ENCODE results near the gene CDT1. TPM values are rescaled to one million over a fixed set of nuclear protein-coding genes. Genes with fewer than 3 reads are reported as not detected.

CDT1 gene
- total RNA-seq (2013; cell fraction: nucleolus; rRNA removed) = 10.9 and 14.9 TPM in 2 replicates
- total RNA-seq (2014; rRNA removed) (40.4 and 59.3 TPM in 2 replicates), total RNA-seq (2014; rRNA removed; fragmentation: Illumina TruSeq; extraction: Trizol) (6.5 and 8.5 TPM in 2 replicates), total RNA-seq (2021) (87.6 and 90.0 TPM in 2 replicates), polyA plus RNA-seq (2011; rRNA removed) (3.3 and 9.0 TPM in 2 replicates), polyA plus RNA-seq (2014; fragmentation: Illumina TruSeq; extraction: Trizol) (1.3 and 4.3 TPM in 2 replicates), polyA plus RNA-seq (2014; fragmentation: Nextera tagmentation; extraction: Ambion mirVana) (1 to 10 TPM in 1 of 2 experiments, under 1 TPM in 1; 0.50 to 1.9 TPM), polyA plus RNA-seq (2014; rRNA removed) (37.7 and 58.6 TPM in 2 replicates), polyA plus RNA-seq (2016; fragmentation: Nextera tagmentation; extraction: Ambion mirVana) (10 to 100 TPM in 1 of 2 experiments, 1 to 10 TPM in 1; 5.7 to 41.3 TPM), polyA minus RNA-seq (2011; rRNA and poly(A)+ RNA removed) (8.9 and 34.4 TPM in 2 replicates), Bru-seq, nascent RNA (percentile 58 among the genes with signal in this experiment), BruChase-seq, experiment 1, labeled RNA remaining after a 6-hour chase (percentile 67 among the genes with signal in this experiment), BruChase-seq, experiment 2, labeled RNA remaining after a 2-hour chase (percentile 68 among the genes with signal in this experiment)
- 8.4 TPM for polyA plus RNA-seq (2011; ENCODE audit: low read depth)
- 24.4 and 33.2 TPM in 2 replicates for polyA plus RNA-seq (2011; cell fraction: cytosol; rRNA removed)
- polyA plus RNA-seq (2011; cell fraction: nucleus; rRNA removed) = 26.7 and 44.2 TPM in 2 replicates
- 39.9 and 49.2 TPM in 2 replicates for polyA plus RNA-seq (2012)
- 37.6 and 54.5 TPM in 2 replicates for polyA minus RNA-seq (2011; cell fraction: cytosol; rRNA and poly(A)+ RNA removed)
- 8.5 and 22.1 TPM in 2 replicates for polyA minus RNA-seq (2011; cell fraction: nucleus; rRNA and poly(A)+ RNA removed)
- long read RNA-seq, experiment 1, transcript CDT1-201 (10 exons, 3,240 nt) = major isoform, 20 of 27 reads
- long read RNA-seq, experiment 1, partial matches to known transcripts = 6 of 27 reads
- long read RNA-seq, experiment 1, other reads (novel, unspliced or antisense) = 1 of 27 reads
- long read RNA-seq, experiment 2, partial matches to known transcripts = 3 of 6 reads
- long read RNA-seq, experiment 2, other reads (novel, unspliced or antisense) = 3 of 6 reads

GRCh38 chr16:88803264-88803987, at the start of gene CDT1:
TSS of gene CDT1 (plus strand) at chr16:88803789. CDS start at chr16:88803832, 43 bp downstream.
- in situ Hi-C loops (cut with MboI) (no loop called here), intact Hi-C loops (cut with micrococcal nuclease; ENCODE audit: unreplicated experiment) (loop anchor here (2.0 kb wide), 1 partner anchor 21 kb away; no protein-coding TSS in a partner anchor)
- BruUV-seq (replicated peaks) = no TSS peak
- H3K36me3 ChIP-seq (ENCODE audit: control insufficient read depth in 2 of 2, insufficient read depth in 2 of 2, low read length in 1 of 2) = peaks cover 0 to 29% of the 10 kb centered on the region in 2 experiments; a peak in 3 of 4 replicates
- WGBS (ENCODE audit: insufficient coverage, insufficient replicate concordance, low lambda C conversion rate, missing lambda C conversion rate) = 0% methylated on average over 49 of the region's 98 CpGs
- POLR2A ChIA-PET = interaction anchor here (0.7 kb wide), 2 partner anchors 20 to 52 kb away, joined by 4 to 5 read pairs; no protein-coding TSS in a partner anchor
- H4K20me1 ChIP-seq (ENCODE audit: control insufficient read depth, insufficient read depth) = no peaks in the 10 kb centered on the region
- H3K27me3 ChIP-seq (replicated peaks in 1 of 2; ENCODE audit: control insufficient read depth in 2 of 2, insufficient read depth in 2 of 2, low read length in 1 of 2) = no peaks in the 10 kb centered on the region
- peak within 1 kb of the TSS; percentile 79 for H3K4me2 ChIP-seq (ENCODE audit: control insufficient read depth, insufficient read depth)
- DNase-seq (ENCODE audit: low read depth, low spot score) (no peak), ATAC-seq (peak; percentile 52), FAIRE-seq (peak; percentile 52)
- H2AFZ ChIP-seq (ENCODE audit: control insufficient read depth, low read depth, low read length) = peak within 1 kb of the TSS; percentile 66
- RAD21 ChIA-PET (ENCODE audit: unreplicated experiment) = interaction anchor here (1.1 kb wide), 1 partner anchor 8 kb away, joined by 4 read pairs; the partner anchor contains the start of gene APRT
- peaks cover 18% of the 10 kb centered on the region for H3K4me1 ChIP-seq (ENCODE audit: control insufficient read depth, insufficient read depth, low read length)
- peak within 1 kb of the TSS; percentile 87 for H3K27ac ChIP-seq (ENCODE audit: control insufficient read depth, insufficient read depth)
- H3K9me3 ChIP-seq (replicated peaks; ENCODE audit: control insufficient read depth, insufficient read depth, low read length) = no peaks in the 10 kb centered on the region
- peak within 1 kb of the TSS; percentile 88 for H3K4me3 ChIP-seq
- SMC1A ChIA-PET (ENCODE audit: uncharacterized antibody, unreplicated experiment) = no interaction called here
- CTCF ChIA-PET = no interaction called here
- peaks cover 28% of the 10 kb centered on the region for H3K79me2 ChIP-seq (ENCODE audit: control insufficient read depth, insufficient read depth, low read length)
- peak within 1 kb of the TSS; percentile 90 for H3K9ac ChIP-seq (ENCODE audit: control insufficient read depth, insufficient read depth, low read length)
- no peak for TF ChIP-seq IRF4 (IDR thresholded peaks at IDR 0.05; ENCODE audit: low read depth, low read length)
- peak; percentile 69 for TF ChIP-seq SP1 (IDR thresholded peaks at IDR 0.05; ENCODE audit: low read depth, low read length)
- peak; percentile 90 to 91 for TF ChIP-seq BHLHE40 (IDR thresholded peaks at IDR 0.05; ENCODE audit: borderline replicate concordance in 1 of 2, low read depth in 2 of 2, low read length in 1 of 2)
- TF ChIP-seq KLF5 (IDR thresholded peaks at IDR 0.05; ENCODE audit: partially characterized antibody) = peak; percentile 97
- peak; percentile 100 for TF ChIP-seq IKZF1 (conservative IDR thresholded peaks at IDR 0.05)
- TF ChIP-seq DPF2 (IDR thresholded peaks at IDR 0.05) = peak; percentile 77
- TF ChIP-seq STAT1 (conservative IDR thresholded peaks at IDR 0.05) = peak; percentile 84
- TF ChIP-seq SPI1 (IDR thresholded peaks at IDR 0.05; ENCODE audit: borderline replicate concordance, insufficient read depth, low read depth, low read length) = 0 out of 2 replicates have a peak, but pooled peaks have one; percentile 29
- peak; percentile 96 for TF ChIP-seq CHD1 (IDR thresholded peaks at IDR 0.05; ENCODE audit: low read depth, low read length)
- 0 out of 2 replicates have a peak, but pooled peaks have one; percentile 43 for TF ChIP-seq HSF1 (IDR thresholded peaks at IDR 0.05; ENCODE audit: low read depth, low read length)
- TF ChIP-seq HCFC1 (IDR thresholded peaks at IDR 0.05; ENCODE audit: low read length) = peak; percentile 21; the same call in 1 of the 2 replicates
- TF ChIP-seq CHD4 (IDR thresholded peaks at IDR 0.05) = 0 out of 2 replicates have a peak, but pooled peaks have one; percentile 28
- TF ChIP-seq ZZZ3 (IDR thresholded peaks at IDR 0.05; ENCODE audit: control insufficient read depth, insufficient read length, low read depth) = no peak
- peak; percentile 96 for TF ChIP-seq NRF1 (conservative IDR thresholded peaks at IDR 0.05; ENCODE audit: low read depth, low read length)
- TF ChIP-seq GATAD2B (conservative IDR thresholded peaks at IDR 0.05; ENCODE audit: low read depth) = peak; percentile 100
- TF ChIP-seq POLR2AphosphoS5 (IDR thresholded peaks at IDR 0.05; ENCODE audit: low read length) = peak; percentile 59; the same call in 1 of the 2 replicates
- peak; percentile 100 for TF ChIP-seq RB1 (IDR thresholded peaks at IDR 0.05; ENCODE audit: borderline replicate concordance)
